HepG2 (cell line): ENCODE data around the gene VPS11.

Source experiments
- ATAD3A ChIP-seq: sonication (generic); formaldehyde crosslinking; IDR thresholded peaks from 2 replicates; pipeline ENCODE4 v1.4.0; 2020; ENCODE audit warnings: missing genetic modification reagents
- CTCF ChIP-seq: sonication (generic); formaldehyde crosslinking; IDR thresholded peaks from 2 replicates; pipeline ENCODE4 v1.5.0; 2020; ENCODE audit warnings: mild to moderate bottlenecking, missing genetic modification reagents, moderate library complexity
- EZH2 ChIP-seq: conservative IDR thresholded peaks from 2 replicates; pipeline ENCODE4 v1.6.1; 2012; ENCODE audit warnings: mild to moderate bottlenecking, low read depth, low read length, moderate library complexity
- JUND ChIP-seq: sonication (generic); formaldehyde crosslinking; IDR thresholded peaks from 2 replicates; pipeline ENCODE4 v1.8.0; 2022; ENCODE audit warnings: mild to moderate bottlenecking, missing genetic modification reagents
- TFAP4 ChIP-seq: sonication (generic); IDR thresholded peaks from 2 replicates; pipeline ENCODE4 v1.6.1; 2016; ENCODE audit warnings: low read depth, borderline replicate concordance
- USF2 ChIP-seq, 2 experiments: sonication (generic) in 1 of 2; formaldehyde crosslinking in 1 of 2; IDR thresholded peaks; 2 replicates each; pipeline versions ENCODE4 v1.5.1 to v1.6.1; 2011 to 2020; ENCODE audit warnings: borderline replicate concordance in 1 of 2, low read depth in 1 of 2, low read length in 1 of 2, mild to moderate bottlenecking in 1 of 2, missing genetic modification reagents in 1 of 2, moderate library complexity in 1 of 2

- no peak for TF ChIP-seq EZH2
- TF ChIP-seq CTCF = no peak
- 0 out of 2 replicates have a peak, but pooled peaks have one; percentile 9 for TF ChIP-seq USF2 (IDR thresholded peaks at IDR 0.05; ENCODE audit: low read depth, low read length)
- TF ChIP-seq USF2 (CRISPR knock-in tag; IDR thresholded peaks at IDR 0.05; ENCODE audit: borderline replicate concordance) = no peak
- TF ChIP-seq ATAD3A = no peak
- TF ChIP-seq TFAP4 = peak; percentile 43; the same call in 1 of the 2 replicates
- TF ChIP-seq JUND (CRISPR knock-in tag) = no peak
Measured at GRCh38 chr11:119025978-119026766, 41.4 kb upstream of the VPS11 start.
